ENCODE results near the gene APOL5. TPM values are rescaled to one million over a fixed set of nuclear protein-coding genes. Genes with fewer than 3 reads are reported as not detected.

Gene APOL5
- total RNA-seq, 4 donors from 2014 or later, result 4.2 TPM; not detected in 3

GRCh38 chr22:35731321-35731720 is 13.6 kb downstream of the APOL5 start:
- 67 to 79% methylated on average over 10 of the region's 10 CpGs for WGBS, 2 donors
- Histone ChIP-seq H3K27me3 (no peaks in the 10 kb centered on the region), H3K4me3 (no peak overlapping the region), H3K9me3 (no peaks in the 10 kb centered on the region), H3K36me3 (no peaks in the 10 kb centered on the region), H3K27ac (no peak overlapping the region), H3K4me1 (peaks cover 0 to 10% (median 0%) of the 10 kb centered on the region in 4 donors)
- no peak for TF ChIP-seq CTCF (IDR thresholded peaks at IDR 0.05)
- DNase-seq (ENCODE audit: low spot score in 2 of 2), result no peak

GRCh38 chr22:35732116-35732515 is 14.4 kb downstream of the APOL5 start:
- Histone ChIP-seq H3K36me3 (peaks cover 0 to 4% (median 0%) of the 10 kb centered on the region in 3 donors), H3K9me3 (no peaks in the 10 kb centered on the region), H3K27me3 (no peaks in the 10 kb centered on the region), H3K4me1 (peaks cover 0 to 10% (median 0%) of the 10 kb centered on the region in 4 donors), H3K27ac (no peak overlapping the region), H3K4me3 (no peak overlapping the region)
- no peak for TF ChIP-seq POLR2A (IDR thresholded peaks at IDR 0.05)
- TF ChIP-seq CTCF (IDR thresholded peaks at IDR 0.05), result no peak
- TF ChIP-seq EP300 (IDR thresholded peaks at IDR 0.05), result no peak
- WGBS, 2 donors, result 93 to 96% methylated on average over 9 of the region's 9 CpGs
- DNase-seq (ENCODE audit: low spot score in 2 of 2), result no peak

GRCh38 chr22:35733036-35733435 is 15.4 kb downstream of the APOL5 start:
- DNase-seq (ENCODE audit: low spot score in 2 of 2), result no peak
- H3K27ac ChIP-seq, result no peak overlapping the region
- TF ChIP-seq CTCF (IDR thresholded peaks at IDR 0.05) (no peak), POLR2A (IDR thresholded peaks at IDR 0.05) (no peak), EP300 (IDR thresholded peaks at IDR 0.05) (no peak)
- no peaks in the 10 kb centered on the region for H3K9me3 ChIP-seq
- 90 to 91% methylated on average over 10 of the region's 10 CpGs for WGBS, 2 donors
- H3K36me3 ChIP-seq, result peaks cover 0 to 11% (median 0%) of the 10 kb centered on the region in 3 donors
- no peak overlapping the region for H3K4me3 ChIP-seq
- no peaks in the 10 kb centered on the region for H3K27me3 ChIP-seq
- H3K4me1 ChIP-seq, result peaks cover 0 to 10% (median 0%) of the 10 kb centered on the region in 4 donors

GRCh38 chr22:35733791-35734516 is 16.3 kb downstream of the APOL5 start:
- Histone ChIP-seq H3K27me3 (no peaks in the 10 kb centered on the region), H3K4me3 (no peak overlapping the region), H3K36me3 (peaks cover 0 to 20% (median 0%) of the 10 kb centered on the region in 3 donors), H3K4me1 (peaks cover 0 to 10% (median 0%) of the 10 kb centered on the region in 4 donors), H3K27ac (no peak overlapping the region), H3K9me3 (no peaks in the 10 kb centered on the region)
- TF ChIP-seq CTCF (IDR thresholded peaks at IDR 0.05) (peak in 2 of 5 experiments; percentile 7 to 21), POLR2A (IDR thresholded peaks at IDR 0.05) (no peak), EP300 (IDR thresholded peaks at IDR 0.05) (no peak)
- WGBS, 2 donors, result 65 to 75% methylated on average over 7 of the region's 7 CpGs
- peak in 1 of 2 donors; percentile 17 for DNase-seq (ENCODE audit: low spot score in 2 of 2)

GRCh38 chr22:35734517-35734827 is 16.8 kb downstream of the APOL5 start:
- peaks cover 0 to 24% (median 0%) of the 10 kb centered on the region in 3 donors for H3K36me3 ChIP-seq
- no peak overlapping the region for H3K4me3 ChIP-seq
- no peaks in the 10 kb centered on the region for H3K27me3 ChIP-seq
- H3K27ac ChIP-seq, result no peak overlapping the region
- 75% methylated on average over 7 of the region's 7 CpGs for WGBS, 2 donors
- no peak for TF ChIP-seq POLR2A (IDR thresholded peaks at IDR 0.05)
- no peak for TF ChIP-seq CTCF (IDR thresholded peaks at IDR 0.05)
- no peak for TF ChIP-seq EP300 (IDR thresholded peaks at IDR 0.05)
- DNase-seq (ENCODE audit: low spot score in 2 of 2), result no peak
- H3K9me3 ChIP-seq, result no peaks in the 10 kb centered on the region
- H3K4me1 ChIP-seq, result peaks cover 0 to 10% (median 0%) of the 10 kb centered on the region in 4 donors
